BLaER1 treated with 17β-estradiol and CSF1 and Interleukin-3, amounts not matched to agents 10 nM and 100 nM (cell line): ENCODE results near the gene HSPA12B.

Experiments
- H3K27ac ChIP-seq, 11 experiments: shearing (Covaris generic); formaldehyde crosslinking; 2 replicates each; pipeline ENCODE4 v1.8.1; 2022
- H3K27me3 ChIP-seq, 11 experiments: shearing (Covaris generic); formaldehyde crosslinking; 2 replicates each; pipeline ENCODE4 v1.8.1; 2022
- H3K36me3 ChIP-seq, 11 experiments: shearing (Covaris generic); formaldehyde crosslinking; 2 replicates each; pipeline ENCODE4 v1.8.1; 2022
- H3K4me1 ChIP-seq, 10 experiments: shearing (Covaris generic); formaldehyde crosslinking; 2 replicates each; pipeline ENCODE4 v1.8.1; 2022
- H3K4me2 ChIP-seq, 11 experiments: shearing (Covaris generic); formaldehyde crosslinking; 2 replicates each; pipeline ENCODE4 v1.8.1; 2022
- H3K4me3 ChIP-seq, 10 experiments: shearing (Covaris generic); formaldehyde crosslinking; 2 replicates each; pipeline ENCODE4 v1.8.1; 2022
- H3K9ac ChIP-seq, 11 experiments: shearing (Covaris generic); formaldehyde crosslinking; 2 replicates each; pipeline ENCODE4 v1.8.1; 2022
- H3K9me3 ChIP-seq, 11 experiments: shearing (Covaris generic); formaldehyde crosslinking; replicated peaks in 1 of 11; 2 replicates each; pipeline ENCODE4 v1.8.1; 2022
- H4K20me1 ChIP-seq, 11 experiments: shearing (Covaris generic); formaldehyde crosslinking; 2 replicates each; pipeline ENCODE4 v1.8.1; 2022
- Cebpa-rat ChIP-seq, 11 experiments: shearing (Covaris generic); IDR thresholded peaks; 2 replicates each; pipeline ENCODE4 v1.8.1; 2022

Gene HSPA12B

GRCh38 chr20:3765171-3765882 lies 32.8 kb downstream of the HSPA12B start:
- H3K27me3 ChIP-seq, result no peaks in the 10 kb centered on the region
- peaks cover 0 to 68% (median 40%) of the 10 kb centered on the region in 11 experiments; a peak in 17 of 22 replicates for H4K20me1 ChIP-seq
- H3K4me1 ChIP-seq, result peaks cover 79 to 92% (median 86%) of the 10 kb centered on the region in 10 experiments
- peak in 2 of 11 experiments; percentile 64 to 67; a peak in 4 of 22 replicates for TF ChIP-seq Cebpa-rat (IDR thresholded peaks at IDR 0.05)
- H3K9me3 ChIP-seq, result no peaks in the 10 kb centered on the region
- peaks cover 6 to 37% (median 15%) of the 10 kb centered on the region in 11 experiments; a peak in 20 of 22 replicates for H3K36me3 ChIP-seq
- peak overlapping the region; percentile 17 to 97 (median 86); a peak in 19 of 20 replicates for H3K4me3 ChIP-seq
- H3K9ac ChIP-seq, result peak overlapping the region; percentile 81 to 95 (median 91)
- peak overlapping the region; percentile 92 to 100 (median 99) for H3K4me2 ChIP-seq
- H3K27ac ChIP-seq, result peak overlapping the region; percentile 37 to 98 (median 96); a peak in 21 of 22 replicates

- no peaks in the 10 kb centered on the region for H3K9me3 ChIP-seq
- peaks cover 0 to 56% (median 35%) of the 10 kb centered on the region in 11 experiments; a peak in 16 of 22 replicates for H4K20me1 ChIP-seq
- H3K9ac ChIP-seq, result peak overlapping the region; percentile 81 to 95 (median 91)
- peaks cover 4 to 28% (median 9%) of the 10 kb centered on the region in 11 experiments; a peak in 19 of 22 replicates for H3K36me3 ChIP-seq
- peak overlapping the region; percentile 77 to 97 (median 86) for H3K4me3 ChIP-seq
- H3K4me2 ChIP-seq, result peak overlapping the region; percentile 92 to 100 (median 99)
- H3K4me1 ChIP-seq, result peaks cover 69 to 89% (median 81%) of the 10 kb centered on the region in 10 experiments
- peak overlapping the region; percentile 37 to 98 (median 96); a peak in 21 of 22 replicates for H3K27ac ChIP-seq
- TF ChIP-seq Cebpa-rat (IDR thresholded peaks at IDR 0.05), result no peak
- H3K27me3 ChIP-seq, result no peaks in the 10 kb centered on the region
Measured at GRCh38 chr20:3766422-3767109, 34.1 kb downstream of the HSPA12B start.

- TF ChIP-seq Cebpa-rat (IDR thresholded peaks at IDR 0.05), result no peak
- Histone ChIP-seq H3K4me3 (peak overlapping the region; percentile 77 to 97 (median 86)), H3K9ac (peak overlapping the region; percentile 81 to 95 (median 91)), H3K9me3 (peaks cover 0 to 2% (median 0%) of the 10 kb centered on the region in 11 experiments; a peak in 2 of 22 replicates), H3K27me3 (no peaks in the 10 kb centered on the region), H3K36me3 (peaks cover 0 to 23% (median 4%) of the 10 kb centered on the region in 11 experiments; a peak in 16 of 22 replicates), H3K4me2 (peak overlapping the region; percentile 92 to 100 (median 99)), H4K20me1 (peaks cover 0 to 51% (median 30%) of the 10 kb centered on the region in 11 experiments; a peak in 14 of 22 replicates), H3K27ac (peak overlapping the region; percentile 37 to 98 (median 96); a peak in 21 of 22 replicates), H3K4me1 (peaks cover 64 to 84% (median 76%) of the 10 kb centered on the region in 10 experiments)
Measured at GRCh38 chr20:3767110-3767426, 34.6 kb downstream of the HSPA12B start.

- H3K9me3 ChIP-seq, result peaks cover 0 to 6% (median 0%) of the 10 kb centered on the region in 11 experiments; a peak in 4 of 22 replicates
- H3K36me3 ChIP-seq, result peaks cover 0 to 17% (median 0%) of the 10 kb centered on the region in 11 experiments; a peak in 6 of 22 replicates
- peak within 1 kb of the TSS; percentile 76 to 98 (median 96) for H3K27ac ChIP-seq
- no peaks in the 10 kb centered on the region for H3K27me3 ChIP-seq
- H3K4me2 ChIP-seq, result peak within 1 kb of the TSS; percentile 92 to 100 (median 99)
- peak within 1 kb of the TSS; percentile 84 to 95 (median 91) for H3K9ac ChIP-seq
- H4K20me1 ChIP-seq, result peaks cover 0 to 45% (median 24%) of the 10 kb centered on the region in 11 experiments; a peak in 13 of 22 replicates
- peaks cover 61 to 78% (median 70%) of the 10 kb centered on the region in 10 experiments for H3K4me1 ChIP-seq
- TF ChIP-seq Cebpa-rat (IDR thresholded peaks at IDR 0.05), result no peak
- H3K4me3 ChIP-seq, result peak within 1 kb of the TSS; percentile 77 to 97 (median 86)
Measured at GRCh38 chr20:3767427-3768341, 35.2 kb downstream of the HSPA12B start, which contains the start of gene ADISSP. ADISSP (minus strand) TSS chr20:3767753; CDS start chr20:3760100, 7,653 bp downstream.

GRCh38 chr20:3768342-3769130 lies 36.1 kb downstream of the HSPA12B start:
- peak overlapping the region; percentile 84 to 95 (median 91) for H3K9ac ChIP-seq
- no peak for TF ChIP-seq Cebpa-rat (IDR thresholded peaks at IDR 0.05)

GRCh38 chr20:3771552-3772058 lies 39.1 kb downstream of the HSPA12B start:
- no peak overlapping the region for H3K4me3 ChIP-seq
- H3K36me3 ChIP-seq, result no peaks in the 10 kb centered on the region
- H3K9me3 ChIP-seq, result peaks cover 0 to 17% (median 9%) of the 10 kb centered on the region in 11 experiments; a peak in 12 of 22 replicates
- no peak overlapping the region for H3K27ac ChIP-seq
- peaks cover 3 to 16% (median 14%) of the 10 kb centered on the region in 11 experiments for H3K27me3 ChIP-seq
- TF ChIP-seq Cebpa-rat (IDR thresholded peaks at IDR 0.05), result no peak
- H4K20me1 ChIP-seq, result peaks cover 0 to 9% (median 0%) of the 10 kb centered on the region in 11 experiments; a peak in 5 of 22 replicates
- H3K4me1 ChIP-seq, result peaks cover 24 to 41% (median 33%) of the 10 kb centered on the region in 10 experiments
- H3K4me2 ChIP-seq, result no peak overlapping the region
- no peak overlapping the region for H3K9ac ChIP-seq

More at GRCh38 chr20:3768342-3769130, 36.1 kb downstream of the HSPA12B start:
- peaks cover 0 to 6% (median 0%) of the 10 kb centered on the region in 11 experiments; a peak in 4 of 22 replicates for H3K9me3 ChIP-seq
- peak overlapping the region; percentile 77 to 97 (median 86) for H3K4me3 ChIP-seq
- H3K36me3 ChIP-seq, result peaks cover 0 to 17% (median 0%) of the 10 kb centered on the region in 11 experiments; a peak in 3 of 22 replicates
- H3K27me3 ChIP-seq, result no peaks in the 10 kb centered on the region
- peak overlapping the region; percentile 76 to 98 (median 96) for H3K27ac ChIP-seq
- peak overlapping the region; percentile 77 to 100 (median 96) for H3K4me2 ChIP-seq
- peaks cover 0 to 39% (median 22%) of the 10 kb centered on the region in 11 experiments; a peak in 12 of 22 replicates for H4K20me1 ChIP-seq
- H3K4me1 ChIP-seq, result peaks cover 55 to 72% (median 64%) of the 10 kb centered on the region in 10 experiments

- no peak overlapping the region for H3K4me2 ChIP-seq
- H3K9me3 ChIP-seq, result peaks cover 0 to 28% (median 14%) of the 10 kb centered on the region in 11 experiments; a peak in 13 of 22 replicates
- no peak overlapping the region for H3K27ac ChIP-seq
- no peak for TF ChIP-seq Cebpa-rat (IDR thresholded peaks at IDR 0.05)
- H4K20me1 ChIP-seq, result peaks cover 0 to 12% (median 0%) of the 10 kb centered on the region in 11 experiments; a peak in 7 of 22 replicates
- H3K27me3 ChIP-seq, result peaks cover 37 to 56% (median 53%) of the 10 kb centered on the region in 11 experiments
- H3K4me1 ChIP-seq, result peaks cover 16 to 38% (median 27%) of the 10 kb centered on the region in 10 experiments
- H3K36me3 ChIP-seq, result no peaks in the 10 kb centered on the region
- H3K9ac ChIP-seq, result no peak overlapping the region
- no peak overlapping the region for H3K4me3 ChIP-seq
Measured at GRCh38 chr20:3775457-3776108, 43.1 kb downstream of the HSPA12B start.
